Posterior vena cava (tissue), 2 donors: ENCODE data around the gene SKAP1. TPM values are rescaled to one million over a fixed set of nuclear protein-coding genes. Genes with fewer than 3 reads are reported as not detected.
"Not testable (repeated sequence)": the region's sequence is repeated elsewhere in the genome, so short reads cannot be mapped to it uniquely, and the experiment has no call there.

Experiments used
- DNase-seq: peaks from one replicate; pipeline ENCODE4 v3.0.0-alpha.2; 2020; ENCODE audit warnings: low spot score
- intact Hi-C, 2 donors: fragments of 100-400 bp; cut with DNase I; formaldehyde crosslinking; loops; one replicate each; pipeline versions ENCODE4 v1.14.1 to v1.14.2; 2022 to 2023
- total RNA-seq, 2 donors: library from RNA; stranded (reverse); fragmentation: NEBNext Ultra II Directional; extraction: Animal tissue kit (Norgen Biotek cat#: 25700); gene quantifications; one replicate each; pipeline ENCODE4 v1.2.1, GENCODE V29; 2021
- donor health status: DM: yes; HTN: yes; CAD: no.
- donor health status: DM: yes; HTN: yes; CAD: no.

SKAP1 gene
- total RNA-seq, 2 donors from 2014 or later, result 1.1 to 1.5 TPM

- no peak for DNase-seq
- intact Hi-C loops, result no loop called here
Measured at GRCh38 chr17:48340916-48341315, 89.1 kb downstream of the SKAP1 start.

- no peak for DNase-seq
Measured at GRCh38 chr17:48338720-48339119, 91.3 kb downstream of the SKAP1 start.

DNA sequence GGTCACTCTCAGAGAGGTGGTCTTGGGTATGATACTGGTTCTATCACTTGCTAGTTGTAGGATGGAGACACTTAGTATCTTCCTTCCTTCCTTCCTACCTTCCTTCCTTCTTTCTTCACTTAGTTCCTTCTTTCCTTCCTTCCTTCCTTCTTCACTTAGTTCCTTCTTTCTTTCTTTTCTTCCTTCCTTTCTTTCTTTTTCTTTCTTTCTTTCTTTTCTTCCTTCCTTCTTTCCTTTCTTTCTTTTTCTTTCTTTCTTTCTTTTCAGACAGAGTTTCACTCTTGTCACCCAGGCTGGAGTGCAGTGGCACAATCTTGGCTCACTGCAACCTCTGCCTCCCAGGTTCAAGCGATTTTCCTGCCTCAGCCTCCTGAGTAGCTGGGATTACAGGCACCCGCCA is 92.1 kb downstream of the SKAP1 start:
- DNase-seq, result not testable (repeated sequence)
- intact Hi-C loops, result loop anchor here (5.0 to 10.0 kb wide), 2 partner anchors 113 to 259 kb away; no protein-coding TSS in a partner anchor

More at GRCh38 chr17:48338720-48339119, 91.3 kb downstream of the SKAP1 start:
- intact Hi-C loops, result loop anchor here (5.0 to 10.0 kb wide), 2 partner anchors 114 to 259 kb away; no protein-coding TSS in a partner anchor

GRCh38 chr17:48336986-48337385 is 93.0 kb downstream of the SKAP1 start:
- no peak for DNase-seq
- intact Hi-C loops, result loop anchor here (5.0 to 10.0 kb wide), 2 partner anchors 112 to 260 kb away; no protein-coding TSS in a partner anchor

GRCh38 chr17:48335858-48336500 is 94.0 kb downstream of the SKAP1 start:
- no peak for DNase-seq
- intact Hi-C loops, result loop anchor here (5.0 to 10.0 kb wide), 2 partner anchors 111 to 261 kb away; no protein-coding TSS in a partner anchor

DNA sequence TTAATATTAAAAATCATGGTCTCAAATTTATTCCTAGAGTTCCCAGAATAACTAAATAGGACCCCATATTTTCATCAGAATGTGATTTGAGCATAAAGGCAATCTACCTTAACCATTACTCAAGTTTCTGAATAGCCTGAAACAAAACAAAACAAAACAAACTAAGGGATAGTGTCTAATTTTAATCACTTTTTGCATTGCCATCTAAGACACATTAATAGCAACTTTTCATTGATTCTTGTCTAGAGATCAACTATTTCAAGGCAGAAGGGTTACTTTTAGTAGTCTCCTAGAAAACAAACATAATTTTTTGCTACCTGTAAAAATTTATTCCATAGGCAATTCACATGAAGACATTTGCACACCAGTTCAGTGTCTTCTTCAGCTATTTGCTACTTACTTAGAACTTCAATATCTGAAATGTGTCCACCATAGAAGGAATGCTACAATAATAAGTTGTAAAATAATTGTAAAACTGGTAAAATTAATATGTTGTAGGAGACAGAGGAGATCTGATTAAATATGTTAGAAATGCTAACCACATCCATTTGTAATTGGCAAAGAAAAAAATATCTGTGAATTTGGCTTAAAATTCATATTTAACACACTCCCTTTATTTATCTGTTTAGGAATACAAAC is 94.7 kb downstream of the SKAP1 start:
- intact Hi-C loops, result loop anchor here (5.0 to 10.0 kb wide), 2 partner anchors 110 to 262 kb away; no protein-coding TSS in a partner anchor
- DNase-seq, result no peak

DNA sequence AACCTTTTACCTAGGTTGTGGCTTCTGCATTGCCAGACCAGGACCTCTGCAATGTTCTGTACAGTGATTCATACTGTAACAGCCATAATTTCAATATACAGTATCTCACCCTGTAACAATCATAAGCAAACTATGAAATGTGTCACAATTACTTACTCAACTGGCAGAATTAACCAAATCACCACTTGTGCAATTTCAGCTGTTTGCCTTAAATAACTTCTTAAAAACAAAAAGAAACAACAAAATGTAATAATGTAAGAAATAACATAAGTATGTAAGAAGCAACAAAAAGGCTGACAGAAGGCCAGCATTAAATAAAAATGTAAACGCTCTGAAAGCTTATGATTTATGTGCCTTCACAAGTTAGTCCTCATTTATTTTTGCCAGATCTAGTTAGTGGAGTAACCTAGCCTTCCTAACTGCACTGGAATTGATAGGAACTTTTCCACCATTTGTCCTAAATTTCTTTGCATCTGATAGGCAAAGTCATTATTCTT is 96.9 kb downstream of the SKAP1 start:
- intact Hi-C loops, result loop anchor here in 1 of 2 donors (10.0 kb wide), 1 partner anchor 108 kb away; no protein-coding TSS in a partner anchor
- no peak for DNase-seq

GRCh38 chr17:48330887-48331286 is 99.1 kb downstream of the SKAP1 start:
- intact Hi-C loops, result loop anchor here in 1 of 2 donors (10.0 kb wide), 1 partner anchor 106 kb away; no protein-coding TSS in a partner anchor
- DNase-seq, result no peak

- intact Hi-C loops, result loop anchor here in 1 of 2 donors (10.0 kb wide), 1 partner anchor 106 kb away; no protein-coding TSS in a partner anchor
Measured at GRCh38 chr17:48330421-48330820, 99.6 kb downstream of the SKAP1 start.

DNA sequence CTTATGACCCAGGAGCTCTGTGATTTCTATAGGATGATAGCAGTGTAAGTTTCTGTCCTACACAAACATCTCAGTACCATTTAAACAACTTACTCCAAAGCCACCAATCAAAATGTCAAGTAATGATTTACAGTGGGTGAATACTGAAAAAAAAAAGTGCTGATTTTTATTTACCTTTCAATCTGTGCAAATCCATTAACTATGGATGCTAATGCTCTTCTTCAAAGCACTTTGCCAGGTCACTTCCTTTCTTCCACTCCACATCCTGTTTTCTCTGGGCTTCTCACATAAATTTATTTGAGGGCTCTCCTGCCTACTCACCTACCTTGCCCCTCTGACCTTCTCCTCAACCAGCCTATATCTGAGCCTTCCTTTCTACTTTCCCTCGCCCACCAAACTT is 101.6 kb downstream of the SKAP1 start:
- intact Hi-C loops, result no loop called here
- DNase-seq, result no peak

More at GRCh38 chr17:48330421-48330820, 99.6 kb downstream of the SKAP1 start:
- DNase-seq, result no peak

- intact Hi-C loops, result no loop called here
- no peak for DNase-seq
Measured at GRCh38 chr17:48326310-48326709, 103.7 kb downstream of the SKAP1 start.

DNA sequence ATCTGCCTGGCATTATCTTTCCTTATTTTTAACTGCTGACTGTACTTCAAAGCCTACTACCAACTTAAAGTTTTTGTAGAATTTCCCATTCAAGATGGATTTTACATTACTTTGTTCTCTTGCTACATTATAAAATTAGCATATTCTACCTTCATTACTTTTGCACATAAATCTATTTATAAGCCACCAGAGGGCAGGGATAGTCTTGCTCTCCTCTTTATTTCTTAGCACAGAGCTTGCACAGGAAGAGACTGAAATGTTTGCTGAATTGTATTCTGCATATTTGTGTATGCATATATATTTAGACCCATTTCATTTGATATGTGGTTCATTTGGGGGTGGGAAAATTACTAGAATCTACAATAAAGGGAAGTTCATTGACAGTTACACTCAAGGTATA is 108.0 kb downstream of the SKAP1 start:
- DNase-seq, result no peak
- intact Hi-C loops, result no loop called here

DNA sequence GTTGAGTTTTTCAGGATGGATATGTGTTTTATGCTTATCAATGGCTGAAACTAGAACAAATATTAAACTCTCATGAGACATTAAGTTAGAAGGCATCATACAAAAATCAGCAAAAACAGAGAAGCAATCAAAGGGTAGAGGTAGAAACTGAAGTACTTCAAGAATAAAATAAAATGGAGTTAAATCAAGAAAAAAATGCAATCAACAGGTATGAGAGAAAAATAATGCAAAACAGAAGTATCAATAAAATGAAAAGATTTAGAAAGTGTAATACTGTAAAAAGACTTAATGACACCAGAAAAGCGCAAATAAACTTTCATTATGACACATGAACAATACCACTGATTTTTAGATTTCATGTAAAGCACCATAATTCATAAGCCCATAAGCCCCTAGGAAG is 112.3 kb downstream of the SKAP1 start:
- no peak for DNase-seq
- intact Hi-C loops, result no loop called here

GRCh38 chr17:48314716-48315115 is 115.3 kb downstream of the SKAP1 start:
- no peak for DNase-seq
- intact Hi-C loops, result no loop called here

- intact Hi-C loops, result no loop called here
- DNase-seq, result no peak
Measured at GRCh38 chr17:48313096-48313755, 116.8 kb downstream of the SKAP1 start.

DNA sequence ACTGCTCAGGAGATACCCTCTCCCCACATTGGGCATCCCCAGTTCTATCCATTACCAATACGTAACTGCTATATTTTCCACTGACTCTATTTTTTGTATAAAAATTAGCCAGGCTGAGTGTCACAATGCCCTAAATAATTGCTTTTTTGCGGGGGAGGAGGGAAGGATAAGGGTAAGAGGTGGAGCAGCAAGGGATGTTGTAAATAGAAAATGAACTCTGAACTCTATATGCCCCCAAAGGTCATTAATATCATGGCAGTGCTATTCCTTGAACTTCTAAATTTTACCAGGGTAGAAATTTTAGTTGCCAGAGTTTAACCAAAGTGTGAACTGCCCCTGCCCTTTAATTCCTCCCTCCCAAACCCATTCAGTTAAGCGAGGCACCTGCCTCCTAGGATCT is 118.7 kb downstream of the SKAP1 start:
- no peak for DNase-seq
- intact Hi-C loops, result no loop called here

- no peak for DNase-seq
- intact Hi-C loops, result no loop called here
Measured at GRCh38 chr17:48310748-48311213, 119.2 kb downstream of the SKAP1 start.

- intact Hi-C loops, result no loop called here
- DNase-seq, result no peak
Measured at GRCh38 chr17:48308581-48308980, 121.4 kb downstream of the SKAP1 start.

DNA sequence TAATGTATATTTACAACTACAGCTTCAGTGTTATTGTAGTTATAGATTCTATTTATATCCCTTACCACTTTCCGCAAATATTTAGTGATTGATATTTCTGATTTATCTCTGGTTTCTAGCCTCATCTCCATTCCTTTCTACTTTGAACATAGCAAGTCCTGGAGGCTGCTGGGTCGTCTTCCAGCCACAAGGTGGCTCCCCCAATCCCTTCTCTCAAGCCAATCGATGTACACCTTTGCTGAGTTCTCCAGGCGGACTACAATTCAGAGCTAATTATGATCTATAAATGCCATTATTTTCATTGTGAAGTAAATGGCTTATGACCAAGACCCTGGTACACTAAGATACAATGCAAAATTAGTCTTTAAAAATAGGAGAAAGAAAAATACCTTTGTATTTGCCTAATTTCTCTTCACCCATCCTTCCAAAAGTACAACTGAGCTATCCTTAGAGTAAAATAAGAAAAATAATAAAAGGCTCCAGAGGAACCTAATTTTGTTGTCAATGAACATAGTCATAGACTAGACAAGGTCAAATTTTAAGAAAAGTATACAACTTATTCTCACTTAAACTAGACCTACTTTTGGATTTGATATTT is 122.1 kb downstream of the SKAP1 start:
- intact Hi-C loops, result no loop called here
- DNase-seq, result no peak
